ENCODE measurements around the gene TMEM74B.

Gene TMEM74B

DNA sequence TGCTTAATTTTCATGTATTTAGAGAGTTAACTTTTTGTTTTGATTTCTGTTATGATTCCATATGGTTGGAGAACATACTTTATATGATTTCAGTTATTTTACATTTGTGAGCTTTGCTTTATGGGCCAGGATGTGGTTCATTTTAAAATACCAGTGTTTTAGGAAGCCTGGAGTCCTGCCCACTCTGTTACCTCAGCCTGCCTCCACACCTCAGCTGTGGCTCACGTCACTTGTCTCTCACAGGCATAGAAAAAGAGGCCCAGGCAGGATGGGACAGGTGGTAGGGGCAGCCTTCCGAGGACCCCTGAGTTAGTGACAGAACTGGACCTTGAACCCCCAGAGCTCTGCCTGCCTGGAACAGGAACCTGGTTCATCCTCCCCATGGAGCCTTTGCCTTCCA lies 50.4 kb downstream of the TMEM74B start:
- DNase-seq: no peak

DNA sequence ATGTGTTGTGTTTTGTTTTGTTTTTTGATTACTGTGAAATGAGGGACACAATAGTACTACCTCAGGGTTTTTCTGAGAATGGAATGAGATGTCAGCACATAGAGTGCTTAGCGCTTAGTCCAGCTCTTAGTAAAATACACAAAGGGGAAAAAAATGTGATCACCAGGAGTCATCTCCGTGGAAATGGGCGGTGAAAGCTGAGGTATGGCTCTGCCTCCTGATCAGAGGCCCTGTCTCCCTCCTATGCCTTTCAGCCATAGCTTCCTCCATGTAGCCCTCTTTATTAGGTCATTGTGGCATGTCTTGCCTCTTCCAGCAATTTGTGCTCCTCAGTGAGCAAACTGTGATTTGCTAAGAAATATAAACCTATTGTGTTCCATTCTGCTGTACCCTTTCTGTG lies 53.4 kb downstream of the TMEM74B start:
- no peak for DNase-seq

DNA sequence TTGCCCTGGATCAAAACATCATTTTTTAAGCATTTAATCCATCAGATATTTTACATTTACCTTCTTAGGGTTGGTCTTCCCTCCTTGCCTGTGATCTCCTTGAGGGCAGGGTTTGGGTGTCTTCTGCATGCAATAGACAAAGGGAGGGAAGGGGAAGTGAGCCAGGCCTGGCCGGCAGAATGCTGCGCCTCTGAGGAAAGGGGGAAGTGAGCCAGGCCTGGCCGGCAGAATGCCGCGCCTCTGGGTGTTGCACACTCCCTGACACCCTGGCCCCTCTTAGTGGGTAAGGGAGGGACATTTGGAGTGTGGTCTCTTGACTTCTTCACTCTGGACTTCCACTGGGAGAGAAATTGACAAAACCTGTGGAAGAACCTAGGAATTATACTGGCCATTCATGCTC lies 53.9 kb downstream of the TMEM74B start:
- DNase-seq: no peak
